Measurements from ENCODE around the gene UPK3A. TPM values are rescaled to one million over a fixed set of nuclear protein-coding genes. Genes with fewer than 3 reads are reported as not detected.

UPK3A gene
- total and polyA plus RNA-seq, 2 of the 13 experiments (the other 11 are each of a cell fraction or from before 2014, with no cell fraction given): 10.5 to 13.8 TPM

DNA sequence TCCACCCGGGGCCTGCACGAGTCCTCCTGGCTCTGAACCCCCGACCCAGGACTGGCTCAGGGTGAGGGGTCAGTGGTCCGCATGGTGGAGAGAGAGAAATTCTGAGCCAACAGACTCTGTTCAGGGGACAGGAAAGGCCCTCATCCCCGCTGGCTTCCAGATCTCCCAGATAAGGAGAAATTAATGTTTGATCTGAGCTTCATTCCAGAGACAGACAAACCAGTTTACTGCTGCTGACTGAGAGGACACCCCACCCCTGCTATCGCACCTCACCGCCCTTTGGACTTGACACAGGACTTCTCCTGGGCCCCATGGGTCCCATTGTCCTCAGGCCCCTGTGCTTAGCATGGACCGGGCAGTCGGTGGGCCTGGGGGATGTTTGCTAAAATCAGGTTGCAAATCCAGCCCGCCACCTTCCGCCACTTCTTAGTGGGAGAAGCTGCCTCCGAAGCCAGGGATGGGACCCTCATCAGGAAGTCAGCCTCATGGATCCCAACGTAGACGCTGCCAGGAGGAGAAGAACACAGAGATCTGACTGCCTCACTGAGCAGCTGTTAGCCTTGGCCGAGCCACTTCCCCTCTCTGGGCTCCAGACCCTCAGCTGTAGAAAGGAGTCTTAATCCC, 11.2 kb upstream of the UPK3A start (continued):
- TF ChIP-seq YEATS2 (CRISPR knock-in tag; IDR thresholded peaks at IDR 0.05; ENCODE audit: borderline replicate concordance): 0 out of 2 replicates have a peak, but pooled peaks have one; percentile 38
- peak; percentile 87 for TF ChIP-seq ZNF331 (CRISPR knock-in tag; IDR thresholded peaks at IDR 0.05)
- TF ChIP-seq TGIF2 (CRISPR knock-in tag; IDR thresholded peaks at IDR 0.05): peak; percentile 60; the same call in 1 of the 2 replicates
- peak; percentile 96 for TF ChIP-seq MED1 (CRISPR knock-in tag; IDR thresholded peaks at IDR 0.05)
- 0 out of 2 replicates have a peak, but pooled peaks have one; percentile 62 for TF ChIP-seq ZSCAN29 (CRISPR knock-in tag; conservative IDR thresholded peaks at IDR 0.05)
- peak; percentile 79; the same call in 1 of the 2 replicates for TF ChIP-seq MXD1 (CRISPR knock-in tag; IDR thresholded peaks at IDR 0.05)
- TF ChIP-seq PATZ1 (CRISPR knock-in tag; IDR thresholded peaks at IDR 0.05): peak; percentile 96
- peak; percentile 99 for TF ChIP-seq KDM6A (CRISPR knock-in tag; IDR thresholded peaks at IDR 0.05; ENCODE audit: low read depth)
- TF ChIP-seq SP4 (CRISPR knock-in tag; IDR thresholded peaks at IDR 0.05): 0 out of 2 replicates have a peak, but pooled peaks have one; percentile 47
- no peak for TF ChIP-seq ZFP90 (CRISPR knock-in tag; IDR thresholded peaks at IDR 0.05; ENCODE audit: borderline replicate concordance)
- peak; percentile 81; the same call in 1 of the 2 replicates for TF ChIP-seq ZNF607 (CRISPR knock-in tag; IDR thresholded peaks at IDR 0.05; ENCODE audit: borderline replicate concordance)
- peak; percentile 70; the same call in 1 of the 2 replicates for TF ChIP-seq ZNF350 (CRISPR knock-in tag; IDR thresholded peaks at IDR 0.05; ENCODE audit: borderline replicate concordance, low read depth)
- TF ChIP-seq MED8 (CRISPR knock-in tag; IDR thresholded peaks at IDR 0.05; ENCODE audit: insufficient replicate concordance): peak; percentile 95
- no peak for TF ChIP-seq ZBTB8A (CRISPR knock-in tag; IDR thresholded peaks at IDR 0.05; ENCODE audit: borderline replicate concordance, low read depth)
- TF ChIP-seq NFE2L2 (IDR thresholded peaks at IDR 0.05; ENCODE audit: low read length): no peak
- TF ChIP-seq NFKB2 (CRISPR knock-in tag; IDR thresholded peaks at IDR 0.05; ENCODE audit: borderline replicate concordance): no peak
- TF ChIP-seq FOSL2 (CRISPR knock-in tag; IDR thresholded peaks at IDR 0.05): peak; percentile 80
- TF ChIP-seq, protein P1, sequence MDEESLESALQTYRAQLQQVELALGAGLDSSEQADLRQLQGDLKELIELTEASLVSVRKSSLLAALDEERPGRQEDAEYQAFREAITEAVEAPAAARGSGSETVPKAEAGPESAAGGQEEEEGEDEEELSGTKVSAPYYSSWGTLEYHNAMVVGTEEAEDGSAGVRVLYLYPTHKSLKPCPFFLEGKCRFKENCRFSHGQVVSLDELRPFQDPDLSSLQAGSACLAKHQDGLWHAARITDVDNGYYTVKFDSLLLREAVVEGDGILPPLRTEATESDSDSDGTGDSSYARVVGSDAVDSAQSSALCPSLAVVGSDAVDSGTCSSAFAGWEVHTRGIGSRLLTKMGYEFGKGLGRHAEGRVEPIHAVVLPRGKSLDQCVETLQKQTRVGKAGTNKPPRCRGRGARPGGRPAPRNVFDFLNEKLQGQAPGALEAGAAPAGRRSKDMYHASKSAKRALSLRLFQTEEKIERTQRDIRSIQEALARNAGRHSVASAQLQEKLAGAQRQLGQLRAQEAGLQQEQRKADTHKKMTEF (CRISPR knock-in tag; IDR thresholded peaks at IDR 0.05): peak; percentile 87
- no peak for TF ChIP-seq PTBP1 (IDR thresholded peaks at IDR 0.05; ENCODE audit: low read depth, low read length, poor library complexity, severe bottlenecking)
- TF ChIP-seq ZNF609 (CRISPR knock-in tag; IDR thresholded peaks at IDR 0.05; ENCODE audit: borderline replicate concordance): peak; percentile 90
- TF ChIP-seq NR2F1 (CRISPR knock-in tag; IDR thresholded peaks at IDR 0.05): peak; percentile 18 to 64; a peak in 3 of 4 replicates
